Osteocyte (in vitro differentiated cells): ENCODE results near the gene BCL10. TPM values are rescaled to one million over a fixed set of nuclear protein-coding genes. Genes with fewer than 3 reads are reported as not detected.

ENCODE experiments used
- DNase-seq: peaks from one replicate; pipeline ENCODE4 v3.0.0; 2021; ENCODE audit warnings: mixed read lengths; ENCODE audit not compliant: unreplicated experiment; ENCODE audit errors: extremely low spot score
- H3K27ac Mint-ChIP-seq: one replicate; pipeline ENCODE4 v1.8.0; 2021; ENCODE audit warnings: mild to moderate bottlenecking, mixed read lengths; ENCODE audit not compliant: unreplicated experiment
- H3K27me3 Mint-ChIP-seq: one replicate; pipeline ENCODE4 v1.8.0; 2021; ENCODE audit warnings: mixed read lengths; ENCODE audit not compliant: unreplicated experiment
- H3K36me3 Mint-ChIP-seq: one replicate; pipeline ENCODE4 v1.8.0; 2021; ENCODE audit warnings: mixed read lengths; ENCODE audit not compliant: unreplicated experiment
- H3K4me1 Mint-ChIP-seq: one replicate; pipeline ENCODE4 v1.8.0; 2021; ENCODE audit warnings: mixed read lengths; ENCODE audit not compliant: unreplicated experiment
- H3K4me3 Mint-ChIP-seq: one replicate; pipeline ENCODE4 v1.8.0; 2021; ENCODE audit warnings: mild to moderate bottlenecking, moderate library complexity, mixed read lengths; ENCODE audit not compliant: unreplicated experiment
- H3K9me3 Mint-ChIP-seq: one replicate; pipeline ENCODE4 v1.8.0; 2021; ENCODE audit warnings: mixed read lengths; ENCODE audit not compliant: unreplicated experiment
- long read RNA-seq: library from polyadenylated mRNA; unstranded; transcript quantifications from one replicate; pipeline ENCODE4 v2.0.0, GENCODE V29; 2021
- total RNA-seq: library from RNA; stranded (reverse); gene quantifications from 2 replicates; pipeline ENCODE4 v1.2.1, GENCODE V29; 2021
- TF ChIP-seq, protein P1 (sequence below): fragments of 200-600 bp; sonication (generic); IDR thresholded peaks from 2 replicates; pipeline ENCODE4 v1.5.0; 2021; ENCODE audit warnings: antibody characterized with exemption, mild to moderate bottlenecking, moderate library complexity

The BCL10 gene
- 27.9 and 29.0 TPM in 2 replicates for total RNA-seq
- long read RNA-seq, transcript BCL10-203 (3 exons, 2,833 nt) = major isoform, 179 of 215 reads
- long read RNA-seq, transcript BCL10-202 (3 exons, 776 nt) = minor isoform, 12 of 215 reads
- long read RNA-seq, partial matches to known transcripts = 2 of 215 reads
- long read RNA-seq, other reads (novel, unspliced or antisense) = 21 of 215 reads

DNA sequence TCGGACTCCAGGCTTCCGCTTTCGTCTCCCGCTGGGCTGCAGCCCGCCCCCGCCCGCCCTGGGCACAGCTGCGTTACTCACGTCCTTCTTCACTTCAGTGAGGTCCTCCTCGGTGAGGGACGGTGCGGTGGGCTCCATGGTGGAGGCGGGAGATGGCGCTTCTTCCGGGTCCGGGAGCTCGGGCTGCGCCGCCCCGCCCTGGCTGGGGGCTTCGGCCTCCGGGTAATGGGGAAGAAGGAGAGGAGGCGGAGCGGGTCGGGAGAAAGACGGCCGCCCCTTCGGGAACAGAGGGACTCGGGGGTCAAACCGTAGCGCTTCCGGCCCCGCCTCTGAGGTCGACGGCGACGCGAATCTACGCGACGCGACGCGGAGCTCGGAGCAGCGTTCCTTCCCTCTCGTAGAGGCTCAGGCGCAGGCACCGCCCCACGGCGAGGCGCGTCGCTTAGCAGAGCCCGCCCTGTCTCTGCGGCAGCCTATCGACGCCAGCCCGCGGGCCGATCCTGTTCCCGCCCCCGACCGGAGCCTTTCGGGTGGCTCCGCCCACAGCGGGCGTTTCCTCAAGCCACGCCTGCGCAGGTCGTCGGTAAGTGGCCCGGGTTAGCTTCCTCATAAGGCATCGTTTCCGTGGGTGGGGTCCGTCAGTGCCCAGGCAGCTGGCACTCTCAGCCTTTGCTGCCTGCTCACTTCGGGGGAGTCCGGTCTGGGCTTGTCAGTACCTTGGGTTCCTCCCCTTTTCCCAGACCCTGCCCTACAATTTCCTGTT, at the start of gene BCL10:
BCL10 (minus strand) TSS at position 418 of the 763 bp plus-strand sequence; CDS start at position 138, 280 bp downstream.
- Mint-ChIP-seq H3K27ac (peak within 1 kb of the TSS; percentile 96), H3K4me3 (peak within 1 kb of the TSS; percentile 83), H3K9me3 (no peaks in the 10 kb centered on the region), H3K4me1 (peaks cover 46% of the 10 kb centered on the region), H3K27me3 (no peaks in the 10 kb centered on the region), H3K36me3 (peaks cover 11% of the 10 kb centered on the region)
- DNase-seq = peak; percentile 100
- TF ChIP-seq, protein P1, sequence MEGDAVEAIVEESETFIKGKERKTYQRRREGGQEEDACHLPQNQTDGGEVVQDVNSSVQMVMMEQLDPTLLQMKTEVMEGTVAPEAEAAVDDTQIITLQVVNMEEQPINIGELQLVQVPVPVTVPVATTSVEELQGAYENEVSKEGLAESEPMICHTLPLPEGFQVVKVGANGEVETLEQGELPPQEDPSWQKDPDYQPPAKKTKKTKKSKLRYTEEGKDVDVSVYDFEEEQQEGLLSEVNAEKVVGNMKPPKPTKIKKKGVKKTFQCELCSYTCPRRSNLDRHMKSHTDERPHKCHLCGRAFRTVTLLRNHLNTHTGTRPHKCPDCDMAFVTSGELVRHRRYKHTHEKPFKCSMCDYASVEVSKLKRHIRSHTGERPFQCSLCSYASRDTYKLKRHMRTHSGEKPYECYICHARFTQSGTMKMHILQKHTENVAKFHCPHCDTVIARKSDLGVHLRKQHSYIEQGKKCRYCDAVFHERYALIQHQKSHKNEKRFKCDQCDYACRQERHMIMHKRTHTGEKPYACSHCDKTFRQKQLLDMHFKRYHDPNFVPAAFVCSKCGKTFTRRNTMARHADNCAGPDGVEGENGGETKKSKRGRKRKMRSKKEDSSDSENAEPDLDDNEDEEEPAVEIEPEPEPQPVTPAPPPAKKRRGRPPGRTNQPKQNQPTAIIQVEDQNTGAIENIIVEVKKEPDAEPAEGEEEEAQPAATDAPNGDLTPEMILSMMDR = no peak

DNA sequence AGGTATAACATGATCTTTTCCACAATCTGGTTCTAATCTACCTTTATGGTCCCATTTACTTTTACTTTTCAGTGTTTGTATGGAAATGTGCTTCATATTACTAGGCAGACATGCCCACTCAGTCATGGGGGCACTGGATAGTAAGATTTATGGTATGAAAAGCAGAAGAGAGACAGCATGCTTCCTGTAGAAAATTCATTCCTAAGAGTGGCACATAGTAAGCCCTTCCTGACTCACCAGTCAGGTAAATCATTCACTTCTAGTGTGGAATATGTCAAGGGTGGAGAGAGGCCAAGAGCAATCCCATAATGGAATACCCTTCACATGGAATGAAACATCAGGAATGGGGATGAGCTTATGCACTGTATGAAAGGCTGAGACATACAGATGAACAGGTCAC, 49.5 kb upstream of the BCL10 start:
- no peaks in the 10 kb centered on the region for H3K27me3 Mint-ChIP-seq
- no peak overlapping the region for H3K4me3 Mint-ChIP-seq
- no peaks in the 10 kb centered on the region for H3K9me3 Mint-ChIP-seq
- no peak for DNase-seq
- TF ChIP-seq, protein P1 = no peak
- peaks cover 4% of the 10 kb centered on the region for H3K36me3 Mint-ChIP-seq
- peak overlapping the region; percentile 36 for H3K27ac Mint-ChIP-seq
- peaks cover 75% of the 10 kb centered on the region for H3K4me1 Mint-ChIP-seq

GRCh38 chr1:85323770-85324169, 47.3 kb upstream of the BCL10 start:
- Mint-ChIP-seq H3K9me3 (no peaks in the 10 kb centered on the region), H3K4me3 (no peak overlapping the region), H3K36me3 (peaks cover 18% of the 10 kb centered on the region), H3K4me1 (peaks cover 74% of the 10 kb centered on the region), H3K27me3 (no peaks in the 10 kb centered on the region), H3K27ac (no peak overlapping the region)
- TF ChIP-seq, protein P1 = no peak
- DNase-seq = no peak

GRCh38 chr1:85322655-85323054, 46.2 kb upstream of the BCL10 start:
- no peak for DNase-seq
- peak overlapping the region; percentile 56 for H3K27ac Mint-ChIP-seq
- no peaks in the 10 kb centered on the region for H3K9me3 Mint-ChIP-seq
- H3K4me1 Mint-ChIP-seq = peaks cover 76% of the 10 kb centered on the region
- peaks cover 20% of the 10 kb centered on the region for H3K36me3 Mint-ChIP-seq
- no peak overlapping the region for H3K4me3 Mint-ChIP-seq
- TF ChIP-seq, protein P1 = no peak
- H3K27me3 Mint-ChIP-seq = no peaks in the 10 kb centered on the region

DNA sequence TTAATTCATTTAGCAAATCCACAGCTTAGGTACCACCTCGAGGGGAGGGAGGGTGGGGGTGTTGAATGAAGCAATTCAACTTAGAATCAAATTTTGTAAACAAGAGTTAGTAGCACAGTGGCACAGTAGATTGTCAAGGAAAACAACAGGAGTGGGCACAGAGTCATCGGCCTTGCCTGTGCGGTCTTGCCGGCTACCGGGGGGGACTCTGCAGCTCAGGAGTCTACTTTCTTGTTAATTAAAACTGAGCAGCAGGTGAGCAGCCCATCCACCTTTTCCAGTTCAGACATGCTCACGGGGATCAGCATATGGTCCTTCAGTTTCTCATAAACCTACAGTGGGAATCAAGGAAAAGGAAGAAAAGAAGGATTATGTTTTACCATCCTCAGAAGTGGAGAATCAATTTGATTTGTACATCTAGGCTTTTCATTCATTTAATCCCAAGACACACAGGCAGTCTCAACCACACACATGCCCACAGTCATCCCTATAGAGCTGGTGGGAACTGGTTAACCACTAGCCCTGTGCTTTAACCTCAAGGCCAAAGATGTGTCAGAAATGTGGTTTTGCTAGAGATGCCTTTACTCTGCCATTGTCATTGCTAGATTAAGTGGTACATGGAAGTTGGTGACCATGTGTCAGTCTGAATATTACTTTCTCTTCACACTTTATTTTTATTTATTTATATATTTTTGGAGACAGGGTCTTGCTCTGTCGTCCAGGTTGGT, 45.0 kb upstream of the BCL10 start:
- Mint-ChIP-seq H3K4me1 (peaks cover 78% of the 10 kb centered on the region), H3K36me3 (peaks cover 25% of the 10 kb centered on the region), H3K27me3 (no peaks in the 10 kb centered on the region), H3K27ac (peak overlapping the region; percentile 93), H3K9me3 (no peaks in the 10 kb centered on the region), H3K4me3 (no peak overlapping the region)
- DNase-seq = no peak
- TF ChIP-seq, protein P1 = no peak
